ENCODE measurements around the gene APEH.

The APEH gene

DNA sequence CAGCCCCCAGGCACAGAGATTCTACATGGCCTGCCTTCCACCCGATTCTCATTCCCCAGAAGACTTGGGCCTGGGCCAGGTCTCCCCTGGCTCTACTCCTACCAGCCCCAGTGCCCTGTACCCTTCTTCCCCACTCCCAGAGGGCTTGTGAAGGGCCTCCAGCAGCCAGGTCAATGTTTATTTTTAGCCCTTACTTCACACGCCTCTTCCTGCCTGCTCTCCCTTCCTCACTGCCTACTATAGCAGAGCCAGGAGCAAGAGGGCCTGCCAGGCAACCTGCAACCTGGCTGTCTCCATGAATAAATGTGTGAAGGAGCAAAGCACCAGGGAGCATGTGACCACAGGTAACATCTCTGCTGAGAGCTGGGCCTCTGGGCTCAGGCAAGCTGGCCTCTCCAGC is 26.4 kb upstream of the APEH start:
- peaks cover 14 to 40% (median 25%) of the 10 kb centered on the region in 10 experiments for H3K4me1 ChIP-seq
- H3K27ac ChIP-seq, result no peak overlapping the region
- H3K9ac ChIP-seq, result no peak overlapping the region
- peak overlapping the region; percentile 30 to 81 (median 65); a peak in 20 of 22 replicates for H3K4me2 ChIP-seq
- H3K36me3 ChIP-seq, result no peaks in the 10 kb centered on the region
- peaks cover 0 to 9% (median 0%) of the 10 kb centered on the region in 11 experiments; a peak in 1 of 22 replicates for H4K20me1 ChIP-seq
- no peaks in the 10 kb centered on the region for H3K9me3 ChIP-seq (replicated peaks in 1 of 11)
- H3K4me3 ChIP-seq, result no peak overlapping the region
- TF ChIP-seq Cebpa-rat (IDR thresholded peaks at IDR 0.05), result no peak
- no peaks in the 10 kb centered on the region for H3K27me3 ChIP-seq

DNA sequence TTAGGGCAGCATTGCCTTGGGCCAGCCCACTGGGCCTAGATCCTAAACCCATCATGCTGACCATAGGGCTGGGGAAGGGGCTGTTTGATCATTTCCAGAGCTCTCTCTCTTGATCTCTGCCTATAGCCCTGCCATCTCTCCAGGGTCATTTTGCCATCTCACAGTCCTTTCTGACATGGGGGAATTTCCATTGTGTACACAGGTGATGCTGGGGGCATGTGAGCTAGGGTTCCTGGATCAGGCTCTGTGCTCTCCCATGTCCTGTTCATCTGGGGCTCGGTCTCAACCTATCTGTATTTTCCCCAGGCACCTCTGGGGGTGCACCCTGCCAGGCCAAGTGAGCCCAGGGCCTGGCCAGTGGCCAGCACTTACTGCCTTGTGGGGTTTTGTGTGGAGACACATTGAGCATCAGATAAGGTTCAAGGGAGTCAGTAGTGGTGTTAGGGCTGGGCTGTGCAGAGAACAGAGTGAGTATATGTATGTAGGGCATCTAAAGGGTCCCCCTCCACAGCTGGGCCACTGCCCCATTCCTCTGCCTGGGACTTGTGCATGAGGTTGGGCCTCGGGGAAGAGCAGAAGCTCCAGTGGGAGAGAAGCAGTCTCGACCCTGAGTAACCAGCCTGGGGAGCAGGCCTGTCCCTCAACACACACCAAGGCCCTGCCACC is 25.7 kb upstream of the APEH start:
- Histone ChIP-seq H3K36me3 (no peaks in the 10 kb centered on the region), H3K4me1 (peaks cover 14 to 47% (median 33%) of the 10 kb centered on the region in 10 experiments), H3K4me2 (peak overlapping the region in 9 of 11 experiments; percentile 56 to 81 (median 67); a peak in 17 of 22 replicates), H4K20me1 (peaks cover 0 to 9% (median 0%) of the 10 kb centered on the region in 11 experiments; a peak in 2 of 22 replicates), H3K4me3 (no peak overlapping the region), H3K27ac (no peak overlapping the region), H3K9ac (no peak overlapping the region), H3K9me3 (replicated peaks in 1 of 11) (no peaks in the 10 kb centered on the region), H3K27me3 (no peaks in the 10 kb centered on the region)
- TF ChIP-seq Cebpa-rat (IDR thresholded peaks at IDR 0.05), result no peak

DNA sequence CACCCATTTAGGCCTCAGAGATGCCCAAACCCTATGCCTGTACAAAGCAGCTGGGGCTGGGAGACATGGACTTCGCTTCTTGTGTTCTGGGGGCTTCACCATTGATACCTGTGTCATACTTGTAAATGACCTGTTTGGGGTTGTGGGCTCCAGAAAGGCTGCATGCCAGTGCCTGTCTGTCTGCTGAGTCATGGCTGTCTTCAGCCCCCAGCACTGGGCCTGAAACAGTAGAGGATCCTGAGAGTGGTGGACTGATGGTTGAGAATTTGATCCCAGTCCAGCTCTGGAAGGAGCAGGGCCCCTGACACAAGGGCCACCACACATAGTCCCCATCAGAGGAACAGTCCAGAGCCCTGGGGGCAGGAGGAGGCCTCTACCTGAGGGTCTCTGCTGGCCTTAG is 24.6 kb upstream of the APEH start:
- Histone ChIP-seq H3K27me3 (no peaks in the 10 kb centered on the region; a peak in 1 of 22 replicates), H4K20me1 (peaks cover 0 to 11% (median 0%) of the 10 kb centered on the region in 11 experiments; a peak in 3 of 22 replicates), H3K9ac (no peak overlapping the region), H3K9me3 (replicated peaks in 1 of 11) (no peaks in the 10 kb centered on the region; a peak in 2 of 22 replicates), H3K4me1 (peaks cover 13 to 58% (median 44%) of the 10 kb centered on the region in 10 experiments), H3K4me3 (no peak overlapping the region), H3K27ac (peak overlapping the region in 1 of 11 experiments; percentile 42; a peak in 1 of 22 replicates), H3K4me2 (peak overlapping the region in 5 of 11 experiments; percentile 14 to 30 (median 28); a peak in 9 of 22 replicates), H3K36me3 (no peaks in the 10 kb centered on the region)
- TF ChIP-seq Cebpa-rat (IDR thresholded peaks at IDR 0.05), result no peak

DNA sequence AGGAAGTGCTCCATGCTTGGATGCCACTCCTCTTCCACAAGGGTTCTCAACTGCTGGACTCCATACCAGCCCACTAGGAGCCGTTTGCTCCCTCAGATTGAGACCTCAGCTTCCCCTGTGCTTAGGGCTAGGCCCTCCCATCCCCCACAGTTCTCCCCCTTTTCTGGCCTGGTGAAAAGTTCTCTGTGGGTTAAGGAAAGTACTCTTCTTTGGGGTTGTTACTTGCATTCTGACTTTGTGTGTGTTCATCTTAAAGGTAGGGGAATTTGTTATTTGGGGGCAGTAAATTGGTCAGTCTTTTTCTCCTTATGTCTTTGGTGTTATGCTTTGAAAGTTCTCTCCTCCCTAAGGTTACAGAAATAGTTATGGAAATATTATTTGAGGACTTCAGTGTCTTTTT is 24.0 kb upstream of the APEH start:
- Histone ChIP-seq H3K9ac (no peak overlapping the region), H3K4me2 (peak overlapping the region in 5 of 11 experiments; percentile 14 to 30 (median 28); a peak in 8 of 22 replicates), H3K27me3 (no peaks in the 10 kb centered on the region; a peak in 1 of 22 replicates)

DNA sequence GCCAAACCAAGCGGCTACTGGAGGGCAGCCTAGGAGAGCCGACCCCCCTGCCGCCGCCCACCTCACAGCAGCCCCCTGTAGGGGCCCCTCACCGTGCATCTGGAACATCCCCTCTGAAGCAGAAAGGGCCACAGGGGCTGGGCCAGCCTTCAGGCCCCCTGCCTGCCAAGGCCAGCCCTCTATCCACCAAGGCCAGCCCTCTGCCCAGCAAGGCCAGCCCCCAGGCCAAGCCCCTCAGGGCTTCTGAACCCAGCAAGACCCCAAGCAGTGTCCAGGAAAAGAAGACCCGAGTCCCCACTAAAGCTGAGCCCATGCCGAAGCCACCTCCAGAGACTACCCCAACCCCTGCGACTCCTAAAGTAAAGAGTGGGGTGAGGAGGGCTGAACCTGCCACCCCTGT is 23.5 kb upstream of the APEH start:
- Histone ChIP-seq H3K4me2 (0 out of 22 replicates have a peak overlapping the region, but pooled peaks of 1 of the 11 experiments have one; percentile 17), H3K36me3 (no peaks in the 10 kb centered on the region), H3K4me1 (peaks cover 8 to 69% (median 54%) of the 10 kb centered on the region in 10 experiments; a peak in 18 of 20 replicates), H3K27ac (no peak overlapping the region), H3K4me3 (no peak overlapping the region), H4K20me1 (peaks cover 0 to 18% (median 0%) of the 10 kb centered on the region in 11 experiments; a peak in 3 of 22 replicates), H3K9ac (no peak overlapping the region), H3K9me3 (replicated peaks in 1 of 11) (peaks cover 0 to 6% (median 0%) of the 10 kb centered on the region in 11 experiments; a peak in 7 of 22 replicates), H3K27me3 (no peaks in the 10 kb centered on the region; a peak in 1 of 22 replicates)
- no peak for TF ChIP-seq Cebpa-rat (IDR thresholded peaks at IDR 0.05)

More for the DNA sequence above, 24.0 kb upstream of the APEH start:
- Histone ChIP-seq H3K27ac (no peak overlapping the region; a peak in 1 of 22 replicates), H4K20me1 (peaks cover 0 to 16% (median 0%) of the 10 kb centered on the region in 11 experiments; a peak in 3 of 22 replicates), H3K4me3 (no peak overlapping the region), H3K36me3 (no peaks in the 10 kb centered on the region), H3K9me3 (replicated peaks in 1 of 11) (peaks cover 0 to 3% (median 0%) of the 10 kb centered on the region in 11 experiments; a peak in 7 of 22 replicates), H3K4me1 (peaks cover 11 to 64% (median 50%) of the 10 kb centered on the region in 10 experiments; a peak in 19 of 20 replicates)
- TF ChIP-seq Cebpa-rat (IDR thresholded peaks at IDR 0.05), result no peak

DNA sequence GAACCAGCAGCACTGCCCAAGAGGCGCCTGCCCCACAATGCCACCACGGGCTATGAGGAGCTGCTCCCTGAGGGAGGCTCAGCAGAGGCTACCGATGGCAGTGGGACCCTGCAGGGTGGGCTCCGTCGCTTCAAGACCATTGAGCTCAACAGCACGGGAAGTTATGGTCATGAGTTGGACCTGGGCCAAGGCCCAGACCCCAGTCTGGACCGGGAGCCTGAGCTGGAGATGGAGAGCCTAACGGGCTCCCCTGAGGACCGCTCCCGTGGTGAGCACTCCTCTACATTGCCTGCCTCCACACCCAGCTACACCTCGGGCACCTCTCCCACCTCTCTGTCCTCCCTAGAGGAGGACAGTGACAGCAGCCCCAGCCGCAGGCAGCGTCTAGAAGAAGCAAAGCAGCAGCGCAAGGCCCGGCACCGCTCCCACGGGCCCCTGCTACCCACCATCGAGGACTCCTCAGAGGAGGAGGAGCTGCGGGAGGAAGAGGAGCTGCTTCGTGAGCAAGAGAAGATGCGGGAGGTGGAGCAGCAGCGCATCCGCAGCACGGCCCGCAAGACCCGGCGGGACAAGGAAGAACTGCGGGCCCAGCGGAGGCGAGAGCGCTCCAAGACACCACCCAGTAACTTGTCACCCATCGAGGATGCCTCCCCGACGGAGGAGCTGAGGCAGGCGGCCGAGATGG is 21.8 kb upstream of the APEH start:
- no peak for TF ChIP-seq Cebpa-rat (IDR thresholded peaks at IDR 0.05)
- H3K27me3 ChIP-seq, result no peaks in the 10 kb centered on the region; a peak in 3 of 22 replicates
- no peak overlapping the region for H3K4me3 ChIP-seq
- H3K4me2 ChIP-seq, result peak overlapping the region in 8 of 11 experiments; percentile 66 to 85 (median 79); a peak in 12 of 22 replicates
- H4K20me1 ChIP-seq, result peaks cover 0 to 25% (median 0%) of the 10 kb centered on the region in 11 experiments; a peak in 5 of 22 replicates
- no peaks in the 10 kb centered on the region for H3K36me3 ChIP-seq
- no peak overlapping the region for H3K27ac ChIP-seq
- H3K9ac ChIP-seq, result 0 out of 22 replicates have a peak overlapping the region, but pooled peaks of 1 of the 11 experiments have one; percentile 3
- peaks cover 0 to 15% (median 0%) of the 10 kb centered on the region in 11 experiments; a peak in 7 of 22 replicates for H3K9me3 ChIP-seq (replicated peaks in 1 of 11)
- H3K4me1 ChIP-seq, result peaks cover 22 to 79% (median 66%) of the 10 kb centered on the region in 10 experiments

DNA sequence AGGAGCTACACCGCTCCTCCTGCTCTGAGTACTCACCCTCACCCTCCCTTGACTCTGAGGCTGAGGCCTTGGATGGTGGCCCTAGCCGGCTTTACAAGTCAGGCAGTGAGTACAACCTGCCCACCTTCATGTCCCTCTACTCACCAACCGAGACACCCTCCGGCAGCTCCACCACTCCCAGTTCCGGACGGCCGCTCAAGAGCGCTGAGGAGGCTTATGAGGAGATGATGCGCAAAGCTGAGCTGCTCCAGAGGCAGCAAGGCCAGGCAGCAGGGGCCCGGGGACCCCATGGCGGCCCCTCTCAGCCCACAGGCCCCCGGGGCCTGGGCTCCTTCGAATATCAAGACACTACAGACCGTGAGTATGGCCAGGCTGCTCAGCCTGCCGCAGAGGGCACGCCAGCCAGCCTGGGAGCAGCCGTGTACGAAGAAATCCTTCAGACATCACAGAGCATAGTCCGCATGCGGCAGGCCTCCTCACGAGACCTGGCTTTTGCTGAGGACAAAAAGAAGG is 21.2 kb upstream of the APEH start:
- H3K4me2 ChIP-seq, result peak overlapping the region in 8 of 11 experiments; percentile 66 to 85 (median 79); a peak in 15 of 22 replicates
- H3K4me1 ChIP-seq, result peaks cover 18 to 79% (median 66%) of the 10 kb centered on the region in 10 experiments
- peaks cover 0 to 25% (median 0%) of the 10 kb centered on the region in 11 experiments; a peak in 5 of 22 replicates for H4K20me1 ChIP-seq

DNA sequence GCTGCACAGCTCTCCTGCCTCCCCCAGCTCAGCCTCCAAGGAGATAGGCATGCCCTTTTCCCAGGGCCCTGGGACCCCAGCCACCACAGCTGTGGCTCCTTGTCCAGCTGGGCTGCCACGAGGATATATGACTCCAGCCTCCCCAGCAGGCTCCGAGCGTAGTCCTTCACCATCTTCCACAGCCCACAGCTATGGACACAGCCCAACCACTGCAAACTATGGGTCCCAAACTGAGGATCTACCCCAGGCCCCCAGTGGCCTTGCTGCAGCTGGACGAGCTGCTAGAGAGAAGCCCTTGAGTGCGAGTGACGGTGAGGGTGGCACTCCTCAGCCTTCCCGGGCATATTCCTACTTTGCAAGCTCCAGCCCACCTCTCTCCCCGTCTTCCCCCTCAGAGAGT is 20.5 kb upstream of the APEH start:
- Histone ChIP-seq H3K27me3 (no peaks in the 10 kb centered on the region; a peak in 3 of 22 replicates), H3K4me3 (no peak overlapping the region), H3K27ac (no peak overlapping the region), H3K9me3 (replicated peaks in 1 of 11) (peaks cover 0 to 15% (median 0%) of the 10 kb centered on the region in 11 experiments; a peak in 7 of 22 replicates), H4K20me1 (peaks cover 0 to 25% (median 0%) of the 10 kb centered on the region in 11 experiments; a peak in 5 of 22 replicates), H3K36me3 (no peaks in the 10 kb centered on the region), H3K4me2 (peak overlapping the region in 8 of 11 experiments; percentile 66 to 85 (median 79); a peak in 16 of 22 replicates), H3K9ac (no peak overlapping the region), H3K4me1 (peaks cover 16 to 81% (median 67%) of the 10 kb centered on the region in 10 experiments)
- TF ChIP-seq Cebpa-rat (IDR thresholded peaks at IDR 0.05), result no peak

More for the DNA sequence above, 21.2 kb upstream of the APEH start:
- Histone ChIP-seq H3K4me3 (no peak overlapping the region), H3K36me3 (no peaks in the 10 kb centered on the region), H3K27ac (no peak overlapping the region), H3K9ac (0 out of 22 replicates have a peak overlapping the region, but pooled peaks of 1 of the 11 experiments have one; percentile 3), H3K9me3 (replicated peaks in 1 of 11) (peaks cover 0 to 15% (median 0%) of the 10 kb centered on the region in 11 experiments; a peak in 7 of 22 replicates), H3K27me3 (no peaks in the 10 kb centered on the region; a peak in 3 of 22 replicates)
- no peak for TF ChIP-seq Cebpa-rat (IDR thresholded peaks at IDR 0.05)
